D721Med (cell line): ENCODE results near the gene CCNY.

Source experiments
- DNase-seq: peaks from one replicate; pipeline ENCODE4 v3.0.0; 2011; ENCODE audit warnings: low spot score; ENCODE audit not compliant: insufficient read length
- FAIRE-seq: peaks from 2 replicates; lab custom pipeline; 2011; peaks lifted over from hg19 to GRCh38; lab: Jason Lieb, UNC
- TF ChIP-seq, protein P1 (sequence below): IDR thresholded peaks from 2 replicates; pipeline ENCODE4 v1.5.1; 2012; ENCODE audit warnings: mild to moderate bottlenecking, control low read depth; ENCODE audit not compliant: insufficient read depth; ENCODE audit errors: missing control alignments

CCNY gene

DNA sequence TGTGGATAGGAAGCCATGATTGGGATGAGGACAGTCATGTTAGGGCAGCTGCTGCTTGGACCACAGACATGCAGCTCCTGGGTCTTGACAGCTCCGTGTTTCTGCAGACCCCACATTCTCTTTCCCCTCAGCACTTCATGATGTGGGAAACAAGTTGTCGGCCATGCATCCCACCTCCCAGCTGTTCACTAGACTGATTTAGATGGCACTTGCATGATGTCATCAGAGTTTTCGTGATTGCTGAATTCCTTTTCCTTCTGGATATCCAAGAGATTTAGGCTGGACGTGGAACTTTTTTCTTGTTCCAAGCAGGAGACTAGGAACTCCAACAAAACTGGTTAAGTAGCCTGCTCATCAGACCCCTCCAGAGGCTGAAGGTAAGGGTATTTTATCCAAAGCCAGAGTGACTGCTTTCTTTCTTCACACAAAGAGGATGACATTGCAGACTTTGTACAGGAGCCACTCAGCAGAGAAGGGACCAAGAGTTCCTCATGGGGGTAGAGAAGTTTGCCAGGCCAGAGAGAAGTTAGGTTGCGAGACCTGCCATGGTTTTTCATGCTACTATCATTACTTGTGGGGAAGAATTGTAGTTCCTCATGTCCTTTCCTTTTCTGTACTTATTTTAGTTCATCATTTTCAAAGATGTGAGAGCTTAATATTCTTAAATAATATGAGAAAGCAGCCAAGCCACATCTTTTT is 151.2 kb downstream of the CCNY start:
- no peak for DNase-seq
- TF ChIP-seq, protein P1, sequence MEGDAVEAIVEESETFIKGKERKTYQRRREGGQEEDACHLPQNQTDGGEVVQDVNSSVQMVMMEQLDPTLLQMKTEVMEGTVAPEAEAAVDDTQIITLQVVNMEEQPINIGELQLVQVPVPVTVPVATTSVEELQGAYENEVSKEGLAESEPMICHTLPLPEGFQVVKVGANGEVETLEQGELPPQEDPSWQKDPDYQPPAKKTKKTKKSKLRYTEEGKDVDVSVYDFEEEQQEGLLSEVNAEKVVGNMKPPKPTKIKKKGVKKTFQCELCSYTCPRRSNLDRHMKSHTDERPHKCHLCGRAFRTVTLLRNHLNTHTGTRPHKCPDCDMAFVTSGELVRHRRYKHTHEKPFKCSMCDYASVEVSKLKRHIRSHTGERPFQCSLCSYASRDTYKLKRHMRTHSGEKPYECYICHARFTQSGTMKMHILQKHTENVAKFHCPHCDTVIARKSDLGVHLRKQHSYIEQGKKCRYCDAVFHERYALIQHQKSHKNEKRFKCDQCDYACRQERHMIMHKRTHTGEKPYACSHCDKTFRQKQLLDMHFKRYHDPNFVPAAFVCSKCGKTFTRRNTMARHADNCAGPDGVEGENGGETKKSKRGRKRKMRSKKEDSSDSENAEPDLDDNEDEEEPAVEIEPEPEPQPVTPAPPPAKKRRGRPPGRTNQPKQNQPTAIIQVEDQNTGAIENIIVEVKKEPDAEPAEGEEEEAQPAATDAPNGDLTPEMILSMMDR: no peak
- no peak for FAIRE-seq

GRCh38 chr10:35488228-35488627 is 151.9 kb downstream of the CCNY start:
- DNase-seq (no peak), FAIRE-seq (no peak)
- TF ChIP-seq, protein P1: no peak

DNA sequence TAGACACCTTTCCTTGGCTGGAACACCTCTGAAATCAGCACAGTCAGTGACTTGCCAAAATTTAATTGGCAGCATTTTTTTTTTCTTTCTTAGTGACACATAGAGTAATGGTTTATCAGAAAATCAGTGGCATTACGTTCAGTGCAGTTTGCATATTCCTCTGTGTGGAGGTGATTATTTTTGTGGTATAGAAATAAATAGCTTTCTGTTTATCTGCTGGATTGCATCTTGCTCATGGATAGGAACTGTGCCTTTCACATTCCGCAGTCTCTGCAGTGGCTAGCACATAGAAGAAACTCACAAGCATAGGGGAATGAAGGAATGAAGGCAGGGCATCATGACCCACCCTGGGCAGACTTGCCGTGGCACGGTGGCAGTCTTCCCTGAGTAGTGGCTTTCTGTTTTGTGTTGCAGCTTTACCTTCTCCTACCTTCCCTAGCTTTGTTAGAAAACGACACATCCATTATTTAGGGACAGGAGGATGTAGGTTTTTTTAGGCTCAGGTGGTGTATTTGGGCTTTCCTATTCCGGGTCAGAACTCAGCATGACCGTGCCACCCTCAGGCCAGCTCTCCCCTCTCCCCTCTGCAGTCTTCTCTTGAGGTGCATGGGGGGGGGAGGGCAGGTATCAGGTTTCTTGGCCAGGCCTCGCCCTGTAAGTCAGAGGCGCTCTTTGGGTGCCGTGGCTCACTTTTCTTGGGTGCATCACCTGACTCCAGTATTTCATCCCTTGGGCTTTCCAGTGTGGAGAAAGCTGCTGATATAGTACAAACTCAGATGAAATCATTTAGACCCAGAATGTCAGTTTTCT is 156.3 kb downstream of the CCNY start:
- DNase-seq (no peak), FAIRE-seq (no peak)
- TF ChIP-seq, protein P1: no peak

DNA sequence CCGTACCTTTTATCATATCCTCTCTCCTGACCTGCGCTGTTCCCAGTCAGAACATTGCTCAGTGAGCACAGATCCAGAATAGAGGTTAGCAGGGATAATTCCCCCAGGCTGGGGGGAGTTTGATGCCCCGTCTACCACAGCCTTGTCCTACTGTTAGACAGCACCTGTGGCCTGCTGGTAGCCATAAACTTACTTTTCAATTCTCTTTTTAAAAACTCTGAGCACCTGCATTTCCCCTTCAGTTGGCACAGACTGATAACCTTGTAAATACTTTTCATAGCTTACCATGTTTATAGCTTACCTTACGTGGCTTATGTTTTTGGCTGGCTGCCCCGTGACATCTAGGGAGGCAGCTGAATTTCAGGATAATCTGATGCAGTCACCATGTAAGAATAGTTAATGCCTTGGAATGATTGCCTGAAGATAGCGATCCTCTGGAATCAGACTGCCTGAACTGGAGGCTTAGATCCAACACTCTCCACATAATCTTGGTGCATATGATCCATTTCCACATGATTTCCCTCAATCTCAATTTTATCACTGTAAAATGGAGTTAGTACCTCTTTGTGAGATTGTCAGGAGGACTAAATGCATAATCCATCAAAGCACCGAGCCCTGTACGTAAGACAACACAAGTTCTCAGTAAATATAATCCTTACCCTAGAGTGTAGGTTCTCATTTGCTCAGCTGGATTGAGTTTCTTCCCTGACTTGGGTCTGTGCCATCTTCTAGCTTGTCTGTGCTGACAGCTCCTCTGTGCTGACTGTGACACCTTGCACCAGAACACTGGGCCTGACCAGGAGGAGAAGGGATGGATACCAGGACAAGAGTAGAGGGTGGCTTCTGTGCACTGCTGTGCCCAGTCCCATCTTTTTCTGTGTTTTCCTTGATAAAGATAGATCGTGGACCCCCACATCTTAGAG is 157.1 kb downstream of the CCNY start:
- DNase-seq (no peak), FAIRE-seq (no peak)
- TF ChIP-seq, protein P1: no peak

DNA sequence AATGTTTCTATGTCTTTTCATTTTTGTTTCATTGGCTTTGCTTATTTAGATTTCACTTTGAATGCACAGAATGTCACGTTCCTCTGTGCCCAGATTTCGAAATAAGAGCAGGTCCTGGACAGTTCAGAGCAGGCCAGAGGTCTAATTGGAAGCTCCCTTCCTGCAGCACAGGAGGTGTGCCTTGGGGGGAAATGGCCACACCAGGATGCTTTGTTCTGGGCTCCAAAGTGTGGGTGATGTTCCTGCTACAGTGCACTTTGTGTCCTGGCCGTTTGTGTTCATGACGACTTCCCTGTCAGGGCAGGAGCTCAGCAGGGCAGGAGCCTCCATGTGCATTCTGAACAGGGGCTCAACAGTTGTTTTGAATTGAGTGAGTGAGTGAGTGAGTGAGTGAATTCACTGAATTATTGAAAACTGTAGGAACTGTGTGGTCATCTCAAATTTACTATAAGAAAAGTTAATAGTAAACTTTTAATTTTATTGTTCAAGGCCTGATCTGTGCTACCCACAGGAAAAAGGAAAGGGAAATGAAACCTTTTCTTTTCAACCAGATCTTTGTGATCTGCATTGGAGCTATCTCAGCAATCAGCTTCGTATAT is 159.3 kb downstream of the CCNY start:
- TF ChIP-seq, protein P1: no peak
- no peak for DNase-seq
- FAIRE-seq: no peak

GRCh38 chr10:35497909-35498308 is 161.6 kb downstream of the CCNY start:
- DNase-seq (no peak), FAIRE-seq (no peak)
- TF ChIP-seq, protein P1: no peak
